ENCODE measurements around the gene PLEK. TPM values are rescaled to one million over a fixed set of nuclear protein-coding genes. Genes with fewer than 3 reads are reported as not detected.
"Not testable (repeated sequence)": the region's sequence is repeated elsewhere in the genome, so short reads cannot be mapped to it uniquely, and the experiment has no call there.

Gene PLEK
- total RNA-seq, 4 donors from 2014 or later: 0.68 to 4.7 (median 2.2) TPM

DNA sequence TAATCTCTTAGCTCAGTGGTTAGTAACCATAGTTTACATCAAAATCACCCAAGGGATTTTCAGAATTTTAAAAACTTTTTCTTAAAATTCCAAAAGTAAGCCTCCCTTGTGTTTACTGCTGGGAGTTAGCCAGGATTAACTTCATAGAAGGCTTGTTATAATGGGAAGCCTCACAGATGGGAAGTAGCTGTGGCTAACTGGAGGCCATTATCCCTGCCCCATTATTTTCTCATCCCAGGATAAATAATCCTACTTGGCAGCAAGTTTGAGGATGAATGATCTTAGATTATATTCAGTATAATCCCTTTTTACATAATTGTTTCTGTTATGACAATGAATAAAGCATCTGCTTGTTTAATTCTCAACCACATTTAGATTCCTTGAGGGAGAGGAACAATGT lies 25.5 kb downstream of the PLEK start:
- ATAC-seq: no peak
- in situ Hi-C loops (cut with MboI; ENCODE audit: low sequenced_read_pairs in 4 of 4): no loop called here
- no peaks in the 10 kb centered on the region for H3K36me3 ChIP-seq

DNA sequence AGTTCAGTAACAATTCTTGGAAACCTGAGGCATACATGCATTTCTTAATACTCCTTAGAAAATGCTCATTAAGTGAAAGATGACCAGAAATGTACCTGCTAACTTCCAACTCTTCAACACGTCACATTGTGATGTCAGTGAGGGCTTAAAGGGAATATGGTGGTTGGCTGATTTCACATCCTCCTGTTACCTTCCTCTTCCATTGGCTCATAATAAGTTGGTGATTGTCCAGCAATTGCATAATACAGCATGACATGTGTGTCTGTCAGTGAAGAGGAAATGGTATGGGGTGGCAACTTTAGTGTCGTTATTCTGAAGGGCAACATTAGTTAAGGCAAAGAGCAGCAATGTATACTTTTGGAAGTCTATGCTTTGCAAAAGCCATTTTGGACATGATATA lies 26.0 kb downstream of the PLEK start:
- intact Hi-C loops (cut with DNase I; ENCODE audit: low total_unique reads) (no loop called here), in situ Hi-C loops (cut with MboI; ENCODE audit: low sequenced_read_pairs in 4 of 4) (no loop called here)
- ATAC-seq: no peak
- H3K9me3 ChIP-seq: no peaks in the 10 kb centered on the region
- no peak for TF ChIP-seq POLR2A (IDR thresholded peaks at IDR 0.05)
- TF ChIP-seq, protein P1, sequence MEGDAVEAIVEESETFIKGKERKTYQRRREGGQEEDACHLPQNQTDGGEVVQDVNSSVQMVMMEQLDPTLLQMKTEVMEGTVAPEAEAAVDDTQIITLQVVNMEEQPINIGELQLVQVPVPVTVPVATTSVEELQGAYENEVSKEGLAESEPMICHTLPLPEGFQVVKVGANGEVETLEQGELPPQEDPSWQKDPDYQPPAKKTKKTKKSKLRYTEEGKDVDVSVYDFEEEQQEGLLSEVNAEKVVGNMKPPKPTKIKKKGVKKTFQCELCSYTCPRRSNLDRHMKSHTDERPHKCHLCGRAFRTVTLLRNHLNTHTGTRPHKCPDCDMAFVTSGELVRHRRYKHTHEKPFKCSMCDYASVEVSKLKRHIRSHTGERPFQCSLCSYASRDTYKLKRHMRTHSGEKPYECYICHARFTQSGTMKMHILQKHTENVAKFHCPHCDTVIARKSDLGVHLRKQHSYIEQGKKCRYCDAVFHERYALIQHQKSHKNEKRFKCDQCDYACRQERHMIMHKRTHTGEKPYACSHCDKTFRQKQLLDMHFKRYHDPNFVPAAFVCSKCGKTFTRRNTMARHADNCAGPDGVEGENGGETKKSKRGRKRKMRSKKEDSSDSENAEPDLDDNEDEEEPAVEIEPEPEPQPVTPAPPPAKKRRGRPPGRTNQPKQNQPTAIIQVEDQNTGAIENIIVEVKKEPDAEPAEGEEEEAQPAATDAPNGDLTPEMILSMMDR (IDR thresholded peaks at IDR 0.05 in 4 of 5, conservative IDR thresholded peaks at IDR 0.05 in 1 of 5): no peak
- DNase-seq: no peak
- no peaks in the 10 kb centered on the region for H3K27me3 ChIP-seq
- no peak overlapping the region for H3K4me3 ChIP-seq
- no peaks in the 10 kb centered on the region for H3K4me1 ChIP-seq
- H3K27ac ChIP-seq: no peak overlapping the region
- H3K36me3 ChIP-seq: no peaks in the 10 kb centered on the region

More for the DNA sequence above, 25.5 kb downstream of the PLEK start:
- H3K4me3 ChIP-seq: no peak overlapping the region
- H3K27me3 ChIP-seq: no peaks in the 10 kb centered on the region
- no peak for TF ChIP-seq POLR2A (IDR thresholded peaks at IDR 0.05)
- TF ChIP-seq, protein P1 (IDR thresholded peaks at IDR 0.05 in 4 of 5, conservative IDR thresholded peaks at IDR 0.05 in 1 of 5): no peak
- no peak overlapping the region for H3K27ac ChIP-seq
- intact Hi-C loops (cut with DNase I; ENCODE audit: low total_unique reads): no loop called here
- no peak for DNase-seq
- no peaks in the 10 kb centered on the region for H3K9me3 ChIP-seq
- H3K4me1 ChIP-seq: no peaks in the 10 kb centered on the region

DNA sequence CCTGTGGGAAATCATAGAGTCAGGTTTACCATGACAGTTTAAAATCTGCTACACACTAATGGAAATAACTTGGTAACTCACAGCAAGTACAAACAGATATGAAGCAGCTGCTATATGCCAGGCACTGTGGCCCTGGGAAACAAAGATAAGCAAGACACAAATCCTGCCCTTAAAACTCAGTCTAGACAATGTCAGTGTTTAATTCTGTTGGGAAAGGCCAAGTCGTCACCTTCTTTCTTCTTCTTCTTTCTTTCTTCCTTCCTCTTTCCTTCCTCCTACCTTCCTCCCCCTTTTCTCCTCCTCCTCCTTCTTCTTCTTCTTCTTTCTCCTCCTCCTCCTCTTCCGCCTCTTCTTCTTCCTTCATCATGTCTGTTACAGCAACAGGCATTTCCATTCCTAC lies 26.8 kb downstream of the PLEK start:
- TF ChIP-seq POLR2A (IDR thresholded peaks at IDR 0.05): no peak
- TF ChIP-seq, protein P1 (IDR thresholded peaks at IDR 0.05 in 4 of 5, conservative IDR thresholded peaks at IDR 0.05 in 1 of 5): no peak
- no peaks in the 10 kb centered on the region for H3K9me3 ChIP-seq
- no peak overlapping the region for H3K27ac ChIP-seq
- H3K36me3 ChIP-seq: no peaks in the 10 kb centered on the region
- in situ Hi-C loops (cut with MboI; ENCODE audit: low sequenced_read_pairs in 4 of 4): no loop called here
- DNase-seq (no peak), ATAC-seq (no peak)
- no peaks in the 10 kb centered on the region for H3K4me1 ChIP-seq
- no peak overlapping the region for H3K4me3 ChIP-seq
- no peaks in the 10 kb centered on the region for H3K27me3 ChIP-seq
- intact Hi-C loops (cut with DNase I; ENCODE audit: low total_unique reads): no loop called here

DNA sequence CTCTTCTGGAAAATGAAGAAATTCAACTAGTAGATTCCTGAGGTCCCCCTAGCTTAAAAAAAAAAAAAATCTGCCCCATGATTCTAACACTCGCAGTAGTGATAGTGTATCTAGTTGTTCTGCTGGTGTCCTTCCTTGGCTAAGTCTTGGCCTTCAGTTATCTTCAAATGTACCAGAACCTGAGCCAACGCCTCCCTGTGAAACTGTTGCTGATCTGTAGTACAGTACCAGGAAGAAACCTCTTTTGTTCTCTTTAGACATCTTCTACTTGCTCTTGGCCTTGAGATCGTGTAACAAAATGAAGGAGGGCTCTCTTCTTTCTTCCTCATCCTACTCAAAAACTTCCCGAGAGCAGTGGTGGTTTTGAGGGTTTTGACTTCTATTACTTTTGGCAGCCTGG lies 31.0 kb downstream of the PLEK start:
- no peak overlapping the region for H3K4me3 ChIP-seq
- H3K27me3 ChIP-seq: no peaks in the 10 kb centered on the region
- H3K27ac ChIP-seq: no peak overlapping the region
- DNase-seq (no peak), ATAC-seq (no peak)
- no peaks in the 10 kb centered on the region for H3K36me3 ChIP-seq
- in situ Hi-C loops (cut with MboI; ENCODE audit: low sequenced_read_pairs in 4 of 4): no loop called here
- intact Hi-C loops (cut with DNase I; ENCODE audit: low total_unique reads): no loop called here
- H3K4me1 ChIP-seq: no peaks in the 10 kb centered on the region
- H3K9me3 ChIP-seq: no peaks in the 10 kb centered on the region
- no peak for TF ChIP-seq POLR2A (IDR thresholded peaks at IDR 0.05)
- TF ChIP-seq, protein P1 (IDR thresholded peaks at IDR 0.05 in 4 of 5, conservative IDR thresholded peaks at IDR 0.05 in 1 of 5): no peak

DNA sequence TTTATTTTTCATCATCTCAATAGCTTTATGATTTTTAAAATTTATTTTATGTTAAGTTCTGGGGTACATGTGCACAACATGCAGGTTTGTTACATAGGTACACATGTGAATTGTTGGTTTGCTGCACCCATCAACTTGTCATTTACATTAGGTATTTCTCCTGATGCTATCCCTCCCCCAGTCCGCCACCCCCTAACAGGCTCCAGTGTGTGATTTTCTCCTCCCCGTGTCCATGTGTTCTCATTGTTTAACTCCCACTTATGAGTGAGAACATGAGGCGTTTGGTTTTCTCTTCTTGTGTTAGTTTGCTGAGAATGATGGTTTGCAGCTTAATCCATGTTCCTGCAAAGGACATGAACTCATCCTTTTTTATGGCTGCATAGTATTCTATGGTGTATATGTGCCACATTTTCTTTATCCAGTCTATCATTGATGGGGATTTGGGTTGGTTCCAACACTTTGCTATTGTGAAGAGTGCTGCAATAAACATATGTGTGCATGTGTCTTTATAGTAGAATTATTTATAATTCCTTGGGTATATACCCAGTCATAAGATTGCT lies 32.7 kb downstream of the PLEK start:
- H3K36me3 ChIP-seq; intact Hi-C loops (cut with DNase I; ENCODE audit: low total_unique reads); ATAC-seq; H3K9me3 ChIP-seq; DNase-seq; H3K27ac ChIP-seq; in situ Hi-C loops (cut with MboI; ENCODE audit: low sequenced_read_pairs in 4 of 4); H3K4me1 ChIP-seq; H3K27me3 ChIP-seq; H3K4me3 ChIP-seq: not testable (repeated sequence)
